H1 (cell line): ENCODE measurements around the gene SMIM20. TPM values are rescaled to one million over a fixed set of nuclear protein-coding genes. Genes with fewer than 3 reads are reported as not detected.

Experiments
- BRCA1 ChIP-seq: IDR thresholded peaks from 2 replicates; pipeline ENCODE4 v1.6.1; 2012; ENCODE audit warnings: low read depth, low read length, improper control_type of control experiment
- CTCF ChIP-seq, 3 experiments: IDR thresholded peaks; 1 replicate in 2 of 3; 2 replicates in 1 of 3; pipeline versions ENCODE4 v1.5.1 to v1.6.1; 2011; ENCODE audit warnings: low read length in 3 of 3, mild to moderate bottlenecking in 3 of 3, inconsistent platforms in 2 of 3, low read depth in 1 of 3, moderate library complexity in 1 of 3; ENCODE audit not compliant: insufficient read depth in 1 of 3; ENCODE audit errors: control extremely low read depth in 1 of 3
- EGR1 ChIP-seq: IDR thresholded peaks from 2 replicates; pipeline ENCODE4 v1.6.1; 2011; ENCODE audit warnings: low read depth, low read length, borderline replicate concordance
- EP300 ChIP-seq, 2 experiments: IDR thresholded peaks; 1 replicate in 1 of 2; 2 replicates in 1 of 2; pipeline ENCODE4 v1.6.1; 2011 to 2012; ENCODE audit warnings: low read depth in 2 of 2, low read length in 2 of 2, mild to moderate bottlenecking in 2 of 2, borderline replicate concordance in 1 of 2, inconsistent platforms in 1 of 2, moderate library complexity in 1 of 2
- HDAC6 ChIP-seq: IDR thresholded peaks from one replicate; pipeline ENCODE4 v1.7.1; 2012; ENCODE audit warnings: low read depth, mild to moderate bottlenecking, inconsistent platforms, low read length, moderate library complexity
- RAD21 ChIP-seq, 2 experiments: IDR thresholded peaks in 1 of 2; conservative IDR thresholded peaks in 1 of 2; 2 replicates each; pipeline ENCODE4 v1.6.1; 2011; ENCODE audit warnings: low read depth in 2 of 2, low read length in 2 of 2, improper control_type of control experiment in 1 of 2, inconsistent platforms in 1 of 2, mild to moderate bottlenecking in 1 of 2, moderate library complexity in 1 of 2
- RXRA ChIP-seq: IDR thresholded peaks from 2 replicates; pipeline ENCODE4 v1.6.1; 2011; ENCODE audit warnings: low read depth, mild to moderate bottlenecking, low read length, moderate library complexity; ENCODE audit not compliant: insufficient read depth
- TAF1 ChIP-seq: IDR thresholded peaks from 2 replicates; pipeline ENCODE4 v1.6.1; 2011; ENCODE audit warnings: mild to moderate bottlenecking, low read depth, low read length
- polyA plus RNA-seq, 7 experiments: library from polyadenylated mRNA; depleted of rRNA in 3 of 7; stranded (reverse) in 5 of 7; unstranded in 2 of 7; fragments of >200 nt in 5 of 7; fragments of 200-250 nt in 2 of 7; gene quantifications; 1 replicate in 5 of 7; 2 replicates in 1 of 7; 4 replicates in 1 of 7; pipeline versions ENCODE4 v1.2.1 to v1.2.3, GENCODE V29; 2011 to 2013; ENCODE audit warnings: missing spikeins in 2 of 7, mixed read lengths in 2 of 7
- total RNA-seq: library from RNA; stranded (reverse); fragmentation: NEBNext Ultra II Directional; extraction: Animal tissue kit (Norgen Biotek cat#: 25700); gene quantifications from 2 replicates; pipeline ENCODE4 v1.2.1, GENCODE V29; 2021

The SMIM20 gene
- total and polyA plus RNA-seq, 2 of the 8 experiments (the other 6 are each of a cell fraction or from before 2014, with no cell fraction given) = 21.9 to 36.9 TPM

DNA sequence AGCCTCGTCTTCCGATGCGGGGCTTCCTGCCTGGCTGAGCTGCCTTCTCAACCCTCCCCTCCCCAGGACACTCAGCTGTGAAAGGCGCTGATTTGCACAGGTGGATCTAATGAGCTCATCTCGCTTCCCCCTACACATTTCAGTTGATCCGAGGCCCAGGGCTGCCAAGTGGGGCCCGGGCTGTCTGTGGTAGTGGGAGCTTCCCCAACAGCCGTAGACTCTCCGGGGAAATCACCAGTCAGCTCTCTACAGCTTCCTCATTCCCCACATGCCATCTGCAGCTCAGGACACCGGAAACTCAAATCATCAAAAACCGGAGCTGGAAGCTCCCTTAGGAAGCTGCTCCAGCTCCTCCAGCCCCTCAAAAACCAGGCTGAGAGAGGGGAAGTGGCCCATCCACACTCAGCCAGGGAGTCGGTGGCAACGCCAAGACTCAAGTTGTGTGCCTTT is 56.2 kb downstream of the SMIM20 start (continued):
- TF ChIP-seq CTCF (IDR thresholded peaks at IDR 0.05; ENCODE audit: control extremely low read depth in 1 of 3, insufficient read depth in 1 of 3, low read depth in 1 of 3, low read length in 3 of 3) = no peak
- no peak for TF ChIP-seq TAF1
- no peak for TF ChIP-seq HDAC6
- no peak for TF ChIP-seq BRCA1
- no peak for TF ChIP-seq EP300 (IDR thresholded peaks at IDR 0.05; ENCODE audit: borderline replicate concordance in 1 of 2, low read depth in 2 of 2, low read length in 2 of 2)
- TF ChIP-seq RAD21 (IDR thresholded peaks at IDR 0.05 in 1 of 2, conservative IDR thresholded peaks at IDR 0.05 in 1 of 2; ENCODE audit: low read depth in 2 of 2, low read length in 2 of 2) = no peak
- TF ChIP-seq RXRA = no peak
- no peak for TF ChIP-seq EGR1
